Fibroblast of the aortic adventitia (primary cell): ENCODE data around the gene MCTP1. TPM values are rescaled to one million over a fixed set of nuclear protein-coding genes. Genes with fewer than 3 reads are reported as not detected.

Experiments used
- DNase-seq: peaks from one replicate; pipeline ENCODE4 v3.0.0-alpha.2; 2010; ENCODE audit warnings: low read depth
- H3K4me3 ChIP-seq: 2 replicates; pipeline ENCODE4 v1.5.1; 2011; ENCODE audit warnings: low read depth, mild to moderate bottlenecking, control low read depth, low read length, moderate library complexity
- total RNA-seq: library from RNA; depleted of rRNA; stranded (reverse); fragments of >200 nt; gene quantifications from 2 replicates; pipeline ENCODE4 v1.2.3, GENCODE V29; 2012; ENCODE audit warnings: low replicate concordance
- TF ChIP-seq, protein P1 (sequence below): IDR thresholded peaks from 2 replicates; pipeline ENCODE4 v1.5.1; 2011; ENCODE audit warnings: mild to moderate bottlenecking, low read length, control low read depth, inconsistent platforms; ENCODE audit not compliant: insufficient read depth

Gene MCTP1
- total RNA-seq, 1 donor = 7.6 TPM

DNA sequence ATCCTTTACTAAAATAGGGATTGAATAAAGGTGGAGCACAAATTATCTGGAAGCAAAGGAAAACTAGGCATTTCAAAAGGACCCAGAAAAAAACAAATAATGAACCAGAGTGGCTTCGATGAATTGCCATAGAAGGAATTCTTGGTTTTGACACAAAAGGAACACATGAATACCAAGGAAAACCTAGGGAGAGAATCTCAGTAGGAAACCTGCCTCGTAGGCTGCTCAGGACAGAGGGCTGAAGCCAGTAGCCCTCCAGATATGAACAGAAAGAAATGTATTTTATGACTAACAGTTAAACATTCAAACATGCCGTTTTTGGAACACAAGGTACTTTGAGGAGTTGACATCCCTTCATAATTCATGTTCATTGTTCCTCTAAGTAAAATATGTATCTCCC lies 420.9 kb downstream of the MCTP1 start:
- DNase-seq = no peak
- no peak overlapping the region for H3K4me3 ChIP-seq
- TF ChIP-seq, protein P1, sequence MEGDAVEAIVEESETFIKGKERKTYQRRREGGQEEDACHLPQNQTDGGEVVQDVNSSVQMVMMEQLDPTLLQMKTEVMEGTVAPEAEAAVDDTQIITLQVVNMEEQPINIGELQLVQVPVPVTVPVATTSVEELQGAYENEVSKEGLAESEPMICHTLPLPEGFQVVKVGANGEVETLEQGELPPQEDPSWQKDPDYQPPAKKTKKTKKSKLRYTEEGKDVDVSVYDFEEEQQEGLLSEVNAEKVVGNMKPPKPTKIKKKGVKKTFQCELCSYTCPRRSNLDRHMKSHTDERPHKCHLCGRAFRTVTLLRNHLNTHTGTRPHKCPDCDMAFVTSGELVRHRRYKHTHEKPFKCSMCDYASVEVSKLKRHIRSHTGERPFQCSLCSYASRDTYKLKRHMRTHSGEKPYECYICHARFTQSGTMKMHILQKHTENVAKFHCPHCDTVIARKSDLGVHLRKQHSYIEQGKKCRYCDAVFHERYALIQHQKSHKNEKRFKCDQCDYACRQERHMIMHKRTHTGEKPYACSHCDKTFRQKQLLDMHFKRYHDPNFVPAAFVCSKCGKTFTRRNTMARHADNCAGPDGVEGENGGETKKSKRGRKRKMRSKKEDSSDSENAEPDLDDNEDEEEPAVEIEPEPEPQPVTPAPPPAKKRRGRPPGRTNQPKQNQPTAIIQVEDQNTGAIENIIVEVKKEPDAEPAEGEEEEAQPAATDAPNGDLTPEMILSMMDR = no peak

DNA sequence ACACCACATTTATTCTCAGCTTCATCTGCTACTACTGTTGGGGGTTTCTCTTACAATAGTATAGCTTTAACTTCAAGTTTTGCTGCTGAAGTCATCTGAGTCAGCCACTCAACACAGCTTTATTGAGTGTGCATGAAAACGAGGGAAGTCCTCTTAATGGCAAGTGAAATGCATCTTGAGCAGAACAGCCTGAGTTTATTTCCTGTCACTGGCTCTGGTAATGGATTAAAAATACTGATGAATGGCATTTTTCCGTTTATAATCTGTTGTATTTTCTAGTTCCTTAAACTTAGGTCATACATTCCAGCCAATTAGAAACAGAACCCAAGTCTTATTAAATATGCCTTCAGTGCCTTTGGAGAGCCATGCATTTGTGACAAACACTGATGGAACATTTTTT lies 427.8 kb downstream of the MCTP1 start:
- TF ChIP-seq, protein P1 = no peak
- DNase-seq = no peak
- H3K4me3 ChIP-seq = no peak overlapping the region

GRCh38 chr5:94856257-94856800 lies 428.6 kb downstream of the MCTP1 start:
- TF ChIP-seq, protein P1 = no peak
- H3K4me3 ChIP-seq = no peak overlapping the region
- no peak for DNase-seq

DNA sequence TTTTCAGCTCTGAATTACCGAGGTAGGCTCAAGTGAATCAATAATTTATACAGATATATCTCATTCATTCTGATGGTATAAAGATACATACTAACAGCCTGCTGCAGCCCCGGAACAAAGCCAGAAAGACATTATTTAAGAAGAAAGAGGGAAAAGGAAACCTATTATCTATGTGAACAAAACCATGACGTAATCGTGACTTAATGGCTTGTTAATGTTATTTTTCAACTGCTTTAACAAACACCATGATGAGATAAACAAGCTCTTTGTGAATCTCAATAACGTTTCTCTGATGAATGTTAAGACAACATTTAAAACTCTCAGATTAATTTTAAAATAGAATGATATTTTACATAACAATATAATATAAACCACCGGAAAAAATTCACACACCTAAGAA lies 429.4 kb downstream of the MCTP1 start:
- TF ChIP-seq, protein P1 = no peak
- no peak overlapping the region for H3K4me3 ChIP-seq
- DNase-seq = no peak

DNA sequence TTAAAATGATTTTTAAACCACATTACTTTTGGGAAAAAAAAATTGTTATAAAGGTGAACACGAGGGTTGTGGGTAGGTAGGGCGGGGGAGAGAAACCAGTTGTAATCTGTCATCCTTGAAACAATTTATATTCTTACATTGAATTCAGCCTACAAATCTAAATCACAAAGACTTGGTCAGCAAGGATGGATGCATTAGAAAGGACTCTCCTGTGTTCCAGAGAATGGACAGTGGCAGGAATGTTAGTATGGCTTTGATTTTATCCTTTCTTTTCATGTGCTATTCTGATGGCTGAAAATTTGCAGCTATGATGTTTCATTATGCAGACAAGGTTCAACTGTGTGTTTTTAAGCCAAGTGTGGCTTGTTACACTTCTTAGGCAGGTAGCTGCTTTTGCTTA lies 431.8 kb downstream of the MCTP1 start:
- no peak overlapping the region for H3K4me3 ChIP-seq
- no peak for DNase-seq
- TF ChIP-seq, protein P1 = no peak

GRCh38 chr5:94850960-94851359 lies 433.9 kb downstream of the MCTP1 start:
- H3K4me3 ChIP-seq = no peak overlapping the region
- no peak for DNase-seq
- TF ChIP-seq, protein P1 = no peak
